ENCODE measurements around the gene LCNL1. TPM values are rescaled to one million over a fixed set of nuclear protein-coding genes. Genes with fewer than 3 reads are reported as not detected.

LCNL1 gene
- total RNA-seq, 1 experiment from 2014 or later: not detected

DNA sequence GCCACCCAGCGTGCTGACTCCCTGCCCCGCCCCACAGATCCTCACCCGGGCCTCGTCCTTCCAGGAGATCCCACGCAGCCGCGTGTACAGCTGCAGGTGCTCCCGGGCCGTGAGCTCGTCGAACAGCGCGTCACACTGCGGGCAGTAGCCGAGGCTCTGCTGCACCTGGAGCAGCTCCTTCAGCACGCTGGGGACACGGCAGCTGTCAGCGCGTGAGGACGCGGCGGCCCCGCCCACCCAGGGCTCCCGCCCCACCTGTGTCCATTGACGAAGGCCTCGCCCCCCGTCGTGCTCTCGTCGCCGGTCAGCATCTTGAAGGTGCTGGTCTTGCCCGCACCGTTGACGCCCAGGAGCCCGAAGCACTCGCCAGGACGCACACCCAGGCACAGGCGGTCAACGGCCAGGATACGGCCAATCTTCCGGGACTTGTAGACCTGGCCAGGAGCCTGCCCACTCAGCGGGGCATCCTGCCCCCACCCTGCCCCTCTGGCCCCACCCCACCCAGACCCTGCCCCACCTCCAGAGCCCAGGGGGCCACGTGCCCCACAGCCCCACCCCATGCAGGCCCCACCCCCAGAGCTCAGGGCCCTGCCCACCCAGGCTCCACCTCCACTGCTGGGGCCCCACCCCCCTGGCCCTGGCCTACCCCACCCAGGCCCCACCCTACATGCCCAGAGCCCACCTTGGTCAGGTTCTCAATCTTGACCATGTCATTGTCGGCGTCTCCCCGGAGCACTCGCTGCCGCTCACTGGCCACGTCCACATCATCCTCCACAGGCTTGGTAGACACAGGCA is 27.3 kb downstream of the LCNL1 start:
- DNase-seq (ENCODE audit: low spot score): no peak

DNA sequence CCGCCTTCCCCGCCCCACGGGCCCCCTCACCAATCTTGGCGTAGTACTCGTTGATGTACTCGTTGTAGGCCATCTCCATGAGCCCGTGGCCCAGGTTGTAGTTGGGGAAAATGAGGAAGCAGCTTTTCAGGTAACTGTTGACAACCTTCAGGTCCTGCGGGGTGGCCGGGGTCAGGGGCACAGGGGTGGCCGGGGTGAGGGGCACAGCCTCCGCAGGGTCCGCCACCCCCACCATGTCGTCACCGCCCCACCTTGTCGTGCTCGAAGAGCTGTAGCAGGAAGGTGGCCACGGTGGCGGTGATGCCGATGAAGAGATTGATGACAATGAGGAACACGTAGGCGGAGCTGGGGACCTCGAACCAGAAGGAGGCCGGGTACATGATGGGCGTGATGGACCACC is 28.4 kb downstream of the LCNL1 start:
- no peak for DNase-seq (ENCODE audit: low spot score)

DNA sequence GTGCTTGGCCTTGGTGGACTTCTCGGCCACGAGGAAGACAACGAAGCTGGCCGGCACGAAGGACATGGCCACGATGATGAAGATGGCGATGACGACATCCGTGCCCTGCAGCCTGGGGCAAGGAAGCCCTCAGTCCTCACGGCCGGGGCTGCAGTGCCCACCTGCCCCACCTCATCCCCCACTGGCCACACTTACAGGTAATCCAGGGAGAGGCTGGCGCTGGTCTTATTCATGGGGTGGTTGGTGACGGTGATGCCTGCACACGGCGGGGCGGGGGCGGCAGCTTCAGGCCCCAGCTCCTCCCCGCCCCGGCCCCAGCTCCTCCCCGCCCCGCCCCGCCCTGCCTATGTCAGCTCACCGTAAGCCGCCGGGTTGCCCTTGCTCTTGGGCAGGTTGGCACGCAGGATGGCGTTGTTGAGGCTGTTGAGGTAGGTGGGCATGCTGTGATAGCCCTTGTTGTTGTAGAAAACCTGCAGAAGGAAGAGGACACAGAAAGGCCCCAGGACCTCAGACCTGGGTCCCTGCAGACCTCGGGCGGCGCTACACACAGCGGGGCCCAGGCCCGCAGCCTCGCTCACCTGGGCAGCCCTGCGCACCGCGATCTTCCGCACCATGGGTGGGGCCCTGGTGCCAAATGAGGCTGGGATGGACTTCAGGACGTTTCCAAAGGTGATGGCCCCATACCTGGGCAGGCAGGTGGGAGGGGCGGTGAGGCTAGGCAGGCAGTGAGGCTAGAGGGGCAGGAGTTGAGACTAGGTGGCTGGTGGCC is 29.3 kb downstream of the LCNL1 start:
- no peak for DNase-seq (ENCODE audit: low spot score)

DNA sequence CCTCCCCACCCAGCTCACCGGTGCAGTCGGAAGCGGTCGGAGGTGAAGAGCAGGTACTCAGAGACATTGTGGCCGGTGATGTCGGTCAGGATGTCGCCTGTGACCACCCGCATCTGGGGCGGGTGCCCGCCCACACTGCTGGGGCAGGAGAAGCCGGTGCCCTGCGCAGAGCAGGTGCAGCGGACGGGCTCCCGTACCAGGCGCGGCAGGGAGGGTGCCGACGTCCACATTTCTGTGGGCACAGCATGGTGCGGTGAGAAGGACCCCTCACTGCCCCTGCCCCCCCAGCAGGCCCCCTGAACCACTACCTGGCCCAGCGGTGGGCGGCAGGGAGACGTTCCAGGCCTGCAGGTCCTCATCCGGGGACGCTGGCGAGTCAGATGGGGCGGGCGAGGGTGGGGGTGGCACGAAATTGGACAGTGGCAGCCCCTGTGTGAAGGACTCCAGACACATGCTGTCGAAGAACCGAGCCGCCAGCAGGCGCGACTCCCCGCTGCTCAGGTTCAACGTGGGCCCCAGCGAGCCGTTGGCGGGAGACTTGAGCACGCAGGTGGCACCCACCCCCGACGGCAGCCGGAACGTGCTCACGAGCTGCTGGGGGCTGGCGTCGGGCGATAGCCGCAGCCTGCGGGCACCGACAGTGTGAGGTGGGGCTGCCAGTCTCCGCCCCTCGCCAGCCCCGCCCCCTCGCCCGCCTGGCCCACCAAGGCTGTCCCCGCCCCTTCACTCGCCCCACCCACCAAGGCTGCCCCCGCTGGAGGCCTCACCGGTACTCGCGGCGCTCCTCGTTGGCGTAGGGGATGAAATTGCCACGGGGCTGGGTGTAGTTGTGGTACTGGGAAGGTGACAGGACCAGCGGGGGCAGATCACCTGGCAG is 30.1 kb downstream of the LCNL1 start:
- no peak for DNase-seq (ENCODE audit: low spot score)

DNA sequence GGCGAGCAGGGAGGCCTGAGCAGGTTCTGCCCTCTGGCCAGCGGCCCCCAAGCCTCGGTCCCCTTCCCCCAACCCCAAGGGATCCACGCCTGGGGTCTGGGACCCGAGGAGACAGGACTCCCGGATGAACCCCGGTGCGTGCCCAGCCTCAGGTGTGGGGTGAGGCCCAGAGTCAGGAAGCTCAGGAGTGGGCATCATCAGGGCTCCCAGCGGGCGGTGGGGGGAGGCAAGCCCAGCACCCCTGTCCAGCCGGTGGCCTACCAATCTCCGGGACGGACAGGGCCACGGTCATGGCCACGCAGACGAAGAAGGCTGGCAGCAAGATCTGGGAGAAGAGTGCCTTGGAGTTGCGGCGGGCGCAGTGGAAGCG is 30.8 kb downstream of the LCNL1 start:
- no peak for DNase-seq (ENCODE audit: low spot score)

DNA sequence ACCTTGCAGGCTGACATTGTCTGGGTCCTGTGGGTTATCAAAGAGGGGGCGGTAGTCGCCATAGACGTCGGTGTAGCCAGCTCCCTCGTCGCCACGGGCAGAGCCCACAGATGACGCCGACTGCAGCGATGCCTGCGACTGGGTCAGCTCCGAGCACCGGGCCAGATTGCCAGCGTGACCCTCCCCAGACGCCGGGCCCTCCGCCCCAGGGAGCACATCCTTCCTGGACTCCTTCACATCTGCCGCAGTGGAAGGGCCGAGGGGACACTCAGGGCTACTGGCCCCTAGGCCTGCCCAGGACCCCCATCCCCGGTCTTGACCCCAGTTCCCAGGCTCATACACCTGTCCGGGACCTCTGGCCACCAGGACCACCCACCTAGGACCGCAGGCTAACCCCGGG is 31.4 kb downstream of the LCNL1 start:
- DNase-seq (ENCODE audit: low spot score): no peak

DNA sequence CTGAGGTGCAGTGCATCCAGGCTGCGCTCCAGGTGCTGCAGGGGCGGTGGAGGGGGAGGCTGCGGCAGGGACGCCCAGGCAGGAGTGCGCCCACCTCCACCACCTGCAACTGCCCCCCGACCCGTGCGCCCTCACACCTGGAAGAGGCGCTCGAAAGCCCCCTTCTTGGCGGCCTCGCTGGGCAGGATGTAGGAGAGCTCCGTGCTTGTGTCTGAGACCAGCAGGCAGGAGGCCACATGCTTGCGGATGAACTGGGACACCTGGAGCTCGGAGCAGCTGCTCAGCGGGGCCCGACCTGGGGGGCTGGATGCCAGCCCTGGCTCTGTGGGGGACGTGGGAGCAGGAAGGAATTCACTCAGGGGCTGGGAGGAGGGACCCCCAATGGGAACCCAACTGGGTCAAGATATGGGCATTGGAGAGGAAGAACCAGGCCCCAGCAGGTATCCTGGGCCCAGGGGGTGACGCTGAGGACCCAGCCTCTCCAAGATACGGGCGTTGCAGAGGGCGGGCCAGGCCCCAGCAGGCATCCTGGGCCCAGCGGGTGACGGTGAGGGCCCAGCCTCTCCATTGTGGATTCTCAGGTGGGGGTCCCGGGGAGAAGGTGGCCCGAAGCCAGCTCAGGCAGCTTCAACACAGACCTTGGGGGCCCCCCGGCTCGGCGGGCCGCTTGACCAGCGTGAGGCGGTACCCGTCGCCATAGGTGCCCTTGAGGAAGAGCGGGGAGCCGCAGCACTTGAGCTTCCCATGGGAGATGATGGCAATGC is 32.2 kb downstream of the LCNL1 start:
- no peak for DNase-seq (ENCODE audit: low spot score)

DNA sequence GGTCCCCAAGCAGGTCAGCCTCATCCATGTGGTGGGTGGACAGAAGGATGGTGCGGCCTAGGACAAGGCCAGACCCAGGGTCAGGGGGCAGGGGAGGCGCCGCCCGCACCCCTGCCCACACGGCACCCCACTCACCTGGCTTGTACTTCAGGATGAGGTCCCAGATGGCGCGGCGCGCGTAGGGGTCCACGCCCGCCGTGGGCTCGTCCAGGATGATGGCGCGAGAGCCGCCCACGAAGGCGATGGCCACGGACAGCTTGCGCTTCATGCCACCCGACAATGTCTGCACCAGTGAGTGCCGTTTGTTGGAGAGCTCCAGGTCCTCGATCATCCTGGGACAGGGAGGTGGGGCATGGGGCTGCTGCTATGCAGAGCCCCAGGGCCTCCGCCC is 32.7 kb downstream of the LCNL1 start:
- no peak for DNase-seq (ENCODE audit: low spot score)

DNA sequence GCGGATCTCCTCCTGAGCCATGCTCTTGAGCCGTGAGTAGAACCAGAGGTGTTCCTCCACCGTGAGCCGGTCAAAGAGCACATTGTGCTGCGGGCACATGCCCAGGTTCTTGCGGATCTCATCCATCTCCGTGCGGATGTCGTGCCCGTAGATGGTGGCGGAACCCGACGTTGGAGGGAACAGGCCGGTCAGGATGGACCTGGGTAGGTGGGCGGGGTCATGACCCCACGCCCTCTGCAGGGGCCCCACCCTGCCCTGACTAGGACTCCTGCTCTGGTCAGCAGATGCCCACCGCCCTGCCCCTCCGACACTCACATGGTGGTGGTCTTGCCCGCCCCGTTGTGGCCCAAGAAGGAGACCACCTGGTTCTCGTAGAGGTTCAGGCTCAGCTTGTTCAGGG is 33.2 kb downstream of the LCNL1 start:
- DNase-seq (ENCODE audit: low spot score): no peak

DNA sequence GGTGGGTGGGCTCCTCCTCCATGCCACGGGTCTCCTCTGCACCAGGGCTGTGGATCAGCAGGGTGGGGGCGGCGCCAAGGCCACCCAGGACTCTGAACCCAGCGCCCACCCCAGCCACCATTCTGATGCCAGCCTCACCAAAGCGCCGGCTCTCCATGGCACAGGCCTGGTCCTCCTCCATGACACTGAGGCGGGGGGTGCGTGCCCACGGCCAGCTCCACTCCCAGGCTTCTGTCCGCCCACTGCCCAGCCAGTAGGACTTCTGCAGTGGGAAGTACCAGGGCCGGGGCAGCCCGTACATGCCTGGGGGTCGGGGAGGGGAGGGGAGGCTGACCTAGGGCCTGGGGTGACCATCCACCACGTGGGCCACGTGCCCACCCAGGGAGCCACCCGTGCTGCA is 33.6 kb downstream of the LCNL1 start:
- DNase-seq (ENCODE audit: low spot score): no peak

DNA sequence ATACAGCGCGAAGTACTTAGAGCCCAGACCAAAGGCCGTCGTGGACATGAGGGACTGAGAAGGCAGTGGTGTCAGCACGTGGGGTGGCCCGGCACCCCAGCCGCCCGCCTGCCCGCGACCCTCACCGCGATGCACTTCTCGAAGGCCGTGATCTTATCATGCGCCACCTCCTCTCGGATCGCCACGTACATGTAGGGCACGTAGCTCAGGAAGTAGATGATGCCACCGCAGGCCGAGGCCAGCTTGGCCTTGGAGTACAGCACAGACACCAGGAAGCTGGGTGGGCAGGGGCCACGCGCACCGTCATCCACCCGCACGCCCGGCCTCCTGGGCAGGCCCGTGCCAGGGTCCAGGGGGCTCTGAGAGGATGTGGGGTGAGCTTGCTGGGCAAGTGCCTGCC is 34.3 kb downstream of the LCNL1 start:
- no peak for DNase-seq (ENCODE audit: low spot score)

DNA sequence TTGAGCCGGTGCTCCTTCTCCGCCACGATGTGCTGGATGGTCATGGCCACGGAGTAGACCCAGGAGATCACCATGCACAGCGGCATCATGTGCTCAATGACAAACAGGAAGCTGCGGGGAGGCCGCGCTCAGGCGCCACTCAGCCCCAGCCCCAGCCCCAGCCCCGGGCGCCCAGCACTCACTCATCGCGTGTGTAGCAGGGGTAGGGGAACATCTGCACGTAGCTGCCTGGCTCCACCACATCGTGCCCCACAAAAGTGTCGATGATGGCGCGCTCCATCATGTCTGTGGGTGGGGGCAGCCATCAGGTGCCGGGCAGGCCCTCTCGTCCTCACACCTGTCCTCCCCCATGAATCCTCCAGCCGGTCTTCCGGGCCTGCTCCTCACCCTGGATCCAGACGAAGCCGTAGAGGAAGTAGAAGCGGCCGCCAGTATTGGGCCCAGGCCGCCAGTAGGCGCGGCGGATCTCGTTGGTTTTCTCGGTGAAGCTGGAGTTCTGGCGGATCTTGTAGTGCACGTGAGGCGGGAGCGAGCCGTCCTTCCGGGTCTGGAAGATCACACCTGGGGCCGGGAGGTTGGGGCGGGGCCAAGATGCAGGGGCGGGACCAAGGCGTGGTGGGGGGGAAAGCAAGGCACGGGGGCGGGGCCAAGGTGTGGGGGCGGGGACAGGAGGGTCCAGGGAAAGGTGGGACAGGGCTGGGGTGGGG is 35.2 kb downstream of the LCNL1 start:
- DNase-seq (ENCODE audit: low spot score): no peak

DNA sequence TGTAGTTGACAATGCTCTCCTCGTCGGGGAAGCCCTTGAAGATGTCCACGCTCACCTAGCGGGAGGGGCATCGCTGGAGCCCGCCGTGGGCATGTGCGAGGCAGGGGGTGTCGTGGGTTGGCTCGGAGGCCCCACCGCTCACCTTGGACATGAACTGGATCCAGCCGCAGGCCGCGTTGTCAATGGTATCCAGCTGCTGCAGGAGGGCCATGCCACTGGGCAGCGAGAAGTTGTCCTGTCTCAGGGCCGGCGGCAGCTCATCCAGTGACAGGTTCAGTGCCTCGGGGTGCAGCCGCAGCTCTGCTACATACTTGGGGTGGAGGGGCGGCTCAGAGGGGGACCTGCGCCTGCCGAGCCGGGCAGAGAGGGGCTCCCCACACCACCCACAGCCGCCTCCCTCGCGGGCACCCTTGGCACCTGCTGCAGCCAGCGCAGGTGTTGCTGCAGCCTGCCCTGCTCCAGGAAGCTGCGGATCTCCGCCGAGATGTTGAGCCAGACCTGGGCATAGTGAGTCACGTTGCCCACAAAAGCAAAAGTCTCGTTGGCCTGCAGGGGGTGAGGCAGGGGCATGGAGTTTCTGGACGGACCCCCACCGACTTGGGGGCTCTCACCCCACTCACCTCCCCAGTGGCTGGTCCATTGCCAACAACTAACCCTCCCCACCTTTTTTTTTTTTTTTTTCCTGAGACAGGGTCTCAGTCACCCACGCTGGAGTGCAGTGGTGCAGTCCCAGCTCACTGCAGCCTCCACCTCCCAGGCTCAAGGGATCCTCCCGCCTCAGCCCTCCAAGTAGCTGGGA is 36.2 kb downstream of the LCNL1 start:
- DNase-seq (ENCODE audit: low spot score): no peak

DNA sequence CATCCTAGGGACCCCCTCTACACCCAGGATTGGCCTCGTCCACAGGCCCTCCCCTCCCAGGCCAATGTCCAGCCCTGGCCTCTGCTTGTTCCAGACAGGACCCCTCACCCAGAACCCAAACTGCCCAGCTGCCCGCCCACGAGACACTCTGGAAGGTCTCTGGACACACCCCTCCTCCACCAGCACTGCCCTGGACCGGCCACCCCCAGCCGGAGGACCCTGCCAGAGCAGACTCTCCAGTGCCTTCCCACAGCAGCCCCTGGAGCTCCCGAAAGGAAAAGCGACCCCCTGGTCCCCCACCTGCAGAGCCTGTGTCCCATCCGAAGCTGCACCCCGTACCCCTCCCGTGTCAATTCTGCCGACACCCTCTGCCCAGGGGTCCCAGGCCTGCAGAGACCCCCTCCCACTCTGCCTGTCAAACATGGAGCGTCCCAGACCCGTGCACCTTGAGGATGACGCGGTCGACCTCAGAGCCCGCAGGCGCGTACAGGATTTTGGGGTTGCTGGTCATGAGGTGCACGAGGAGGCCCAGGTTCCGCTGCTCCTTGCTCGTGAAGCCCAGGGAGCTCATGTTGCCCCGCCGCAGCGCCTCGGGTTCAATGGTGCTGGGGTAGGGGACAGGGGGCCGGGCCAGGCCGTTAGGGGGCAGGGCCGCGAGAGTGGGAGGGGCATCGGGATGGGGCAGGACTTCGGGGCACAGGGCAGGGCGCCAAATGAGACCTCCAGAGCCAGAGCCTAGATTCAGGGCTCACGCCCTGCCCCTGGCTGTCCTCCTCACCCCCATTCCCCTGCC is 37.3 kb downstream of the LCNL1 start:
- no peak for DNase-seq (ENCODE audit: low spot score)

DNA sequence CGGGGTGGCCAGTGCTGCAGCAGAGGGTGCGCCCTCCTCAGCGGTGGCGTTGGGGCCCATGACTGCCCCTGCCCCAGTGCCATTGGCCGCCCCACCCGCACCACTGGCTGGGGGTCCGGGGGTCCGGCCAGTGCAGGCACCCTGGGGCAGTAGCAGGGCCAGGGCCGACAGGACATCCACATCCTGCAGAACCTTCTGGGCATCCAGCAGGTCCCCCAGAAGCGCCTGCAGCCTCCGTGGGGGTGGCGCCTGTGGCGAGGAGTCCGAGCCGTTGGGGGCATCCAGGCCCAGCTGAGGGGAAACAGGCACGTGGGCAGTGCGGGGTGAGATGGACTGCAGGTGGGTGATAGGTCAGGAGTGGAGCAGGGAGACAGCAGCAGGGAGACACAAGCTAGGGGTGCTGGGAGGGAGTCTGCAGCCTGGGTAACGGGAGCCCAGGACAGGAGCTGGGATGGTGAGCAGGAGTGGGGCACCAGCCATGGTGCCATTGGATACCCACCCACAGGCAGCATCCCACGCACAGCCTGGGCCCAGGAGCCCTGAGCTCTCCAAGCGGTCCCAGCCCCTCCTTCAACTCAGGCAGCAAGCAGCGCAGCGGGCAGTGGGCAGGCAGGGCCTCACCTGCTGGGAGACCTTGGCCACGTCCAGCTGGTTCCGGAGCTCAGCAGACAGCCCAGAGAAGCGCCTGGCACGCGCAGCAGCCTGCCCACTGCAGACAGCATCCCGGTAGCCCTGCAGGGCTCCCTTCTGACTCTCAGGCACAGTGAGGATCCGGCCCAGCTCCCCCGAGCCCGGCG is 38.2 kb downstream of the LCNL1 start:
- DNase-seq (ENCODE audit: low spot score): no peak

DNA sequence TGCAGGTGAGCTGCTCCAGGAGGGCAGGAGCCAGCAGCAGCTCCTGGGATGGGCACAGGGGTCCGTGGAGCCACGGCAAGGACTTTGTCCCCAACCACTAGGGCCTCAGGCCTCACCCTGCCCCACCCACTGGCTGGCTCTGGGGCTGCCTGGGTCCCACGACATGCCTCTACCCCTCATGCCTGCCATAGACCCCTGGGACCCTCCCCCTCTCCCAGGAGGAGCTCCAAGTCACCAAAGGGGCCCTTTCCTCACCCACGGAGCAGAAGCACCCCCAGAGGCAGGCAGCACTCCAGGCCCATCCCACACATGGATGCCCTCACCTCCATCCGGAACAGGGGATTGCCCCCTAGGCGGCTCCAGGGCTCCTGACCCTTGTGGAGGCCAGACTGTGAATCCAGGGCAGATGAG is 38.8 kb downstream of the LCNL1 start:
- no peak for DNase-seq (ENCODE audit: low spot score)

DNA sequence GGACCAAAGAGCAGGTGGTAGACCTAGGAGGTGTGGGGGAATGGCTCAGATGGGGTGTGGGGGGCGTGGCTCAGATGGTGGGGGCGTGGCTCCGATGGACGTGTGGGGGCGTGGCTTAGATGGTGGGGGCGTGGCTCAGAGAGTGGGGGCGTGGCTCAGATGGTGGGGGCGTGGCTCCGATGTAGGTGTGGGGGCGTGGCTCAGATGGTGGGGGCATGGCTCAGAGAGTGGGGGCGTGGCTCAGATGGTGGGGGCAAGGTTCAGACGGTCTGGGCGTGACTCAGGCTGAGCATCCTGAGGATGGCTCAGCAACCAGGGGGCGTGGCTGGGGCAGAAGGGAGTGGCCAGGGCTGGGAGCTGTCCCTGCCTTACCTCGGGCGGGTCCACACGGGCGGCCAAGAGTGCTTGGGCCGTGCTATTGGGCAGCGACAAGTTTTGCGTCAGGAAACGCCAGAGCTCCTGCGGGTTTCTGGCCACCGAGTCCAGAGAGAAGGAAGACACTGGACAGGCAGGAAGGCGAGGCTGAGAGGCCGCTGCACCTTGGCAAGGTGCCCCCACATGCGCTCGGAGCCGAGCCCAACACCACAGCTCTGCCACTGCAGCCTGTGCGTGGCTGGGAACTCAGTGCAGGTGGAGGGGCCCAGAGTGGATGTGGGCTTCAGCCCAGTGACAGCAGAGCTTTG is 39.3 kb downstream of the LCNL1 start:
- peak; percentile 96 for DNase-seq (ENCODE audit: low spot score)

DNA sequence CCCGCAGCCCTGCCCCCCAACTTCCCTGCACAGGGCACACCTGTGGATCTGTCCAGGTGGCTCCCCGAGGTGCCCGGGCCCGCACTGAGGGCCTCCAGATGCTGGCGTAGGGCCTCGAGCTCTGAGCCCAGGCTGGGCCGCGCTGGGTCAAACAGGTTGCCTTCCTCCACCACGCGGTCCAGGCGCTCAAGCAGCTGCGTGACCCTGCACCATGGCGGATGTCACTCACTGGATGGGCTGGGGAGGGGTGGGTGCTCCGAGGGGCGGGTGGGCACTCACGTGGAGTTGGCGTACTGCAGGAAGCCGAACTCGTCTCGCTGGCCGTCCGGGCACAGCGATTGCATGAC is 39.8 kb downstream of the LCNL1 start:
- no peak for DNase-seq (ENCODE audit: low spot score)
